ENCODE measurements around the gene WSCD2.
A peak's percentile ranks its signal among the peaks of the same experiment; 100 is the strongest.

Gene WSCD2

GRCh38 chr12:108099073-108099472 is 30.0 kb upstream of the WSCD2 start:
- DNase-seq (ENCODE audit: low read depth): peak; percentile 19
- H3K4me3 ChIP-seq (ENCODE audit: low read depth, low read length): no peak overlapping the region
- peak; percentile 44 for TF ChIP-seq CTCF (conservative IDR thresholded peaks at IDR 0.05; ENCODE audit: low read depth, low read length)

GRCh38 chr12:108099778-108100489 is 29.2 kb upstream of the WSCD2 start:
- DNase-seq (ENCODE audit: low read depth): no peak
- H3K4me3 ChIP-seq (ENCODE audit: low read depth, low read length): no peak overlapping the region
- TF ChIP-seq CTCF (conservative IDR thresholded peaks at IDR 0.05; ENCODE audit: low read depth, low read length): no peak

GRCh38 chr12:108101605-108102175 is 27.4 kb upstream of the WSCD2 start:
- TF ChIP-seq CTCF (conservative IDR thresholded peaks at IDR 0.05; ENCODE audit: low read depth, low read length): no peak
- DNase-seq (ENCODE audit: low read depth): no peak
- no peak overlapping the region for H3K4me3 ChIP-seq (ENCODE audit: low read depth, low read length)

- DNase-seq (ENCODE audit: low read depth): no peak
- no peak for TF ChIP-seq CTCF (conservative IDR thresholded peaks at IDR 0.05; ENCODE audit: low read depth, low read length)
- no peak overlapping the region for H3K4me3 ChIP-seq (ENCODE audit: low read depth, low read length)
These were observed 26.7 kb upstream of the WSCD2 start for GRCh38 chr12:108102363-108102762.

- no peak overlapping the region for H3K4me3 ChIP-seq (ENCODE audit: low read depth, low read length)
- no peak for DNase-seq (ENCODE audit: low read depth)
- no peak for TF ChIP-seq CTCF (conservative IDR thresholded peaks at IDR 0.05; ENCODE audit: low read depth, low read length)
These were observed 26.0 kb upstream of the WSCD2 start for GRCh38 chr12:108103087-108103486.

- no peak overlapping the region for H3K4me3 ChIP-seq (ENCODE audit: low read depth, low read length)
- no peak for TF ChIP-seq CTCF (conservative IDR thresholded peaks at IDR 0.05; ENCODE audit: low read depth, low read length)
- DNase-seq (ENCODE audit: low read depth): no peak
These were observed 25.6 kb upstream of the WSCD2 start for GRCh38 chr12:108103517-108103916.

GRCh38 chr12:108104657-108105056 is 24.4 kb upstream of the WSCD2 start:
- DNase-seq (ENCODE audit: low read depth): no peak
- no peak overlapping the region for H3K4me3 ChIP-seq (ENCODE audit: low read depth, low read length)
- no peak for TF ChIP-seq CTCF (conservative IDR thresholded peaks at IDR 0.05; ENCODE audit: low read depth, low read length)

All from choroid plexus epithelial cell (primary cell).